ENCODE results near the gene PPP1R13L.
"Not testable (repeated sequence)": the region's sequence is repeated elsewhere in the genome, so short reads cannot be mapped to it uniquely, and the experiment has no call there.

Gene PPP1R13L, protein sequence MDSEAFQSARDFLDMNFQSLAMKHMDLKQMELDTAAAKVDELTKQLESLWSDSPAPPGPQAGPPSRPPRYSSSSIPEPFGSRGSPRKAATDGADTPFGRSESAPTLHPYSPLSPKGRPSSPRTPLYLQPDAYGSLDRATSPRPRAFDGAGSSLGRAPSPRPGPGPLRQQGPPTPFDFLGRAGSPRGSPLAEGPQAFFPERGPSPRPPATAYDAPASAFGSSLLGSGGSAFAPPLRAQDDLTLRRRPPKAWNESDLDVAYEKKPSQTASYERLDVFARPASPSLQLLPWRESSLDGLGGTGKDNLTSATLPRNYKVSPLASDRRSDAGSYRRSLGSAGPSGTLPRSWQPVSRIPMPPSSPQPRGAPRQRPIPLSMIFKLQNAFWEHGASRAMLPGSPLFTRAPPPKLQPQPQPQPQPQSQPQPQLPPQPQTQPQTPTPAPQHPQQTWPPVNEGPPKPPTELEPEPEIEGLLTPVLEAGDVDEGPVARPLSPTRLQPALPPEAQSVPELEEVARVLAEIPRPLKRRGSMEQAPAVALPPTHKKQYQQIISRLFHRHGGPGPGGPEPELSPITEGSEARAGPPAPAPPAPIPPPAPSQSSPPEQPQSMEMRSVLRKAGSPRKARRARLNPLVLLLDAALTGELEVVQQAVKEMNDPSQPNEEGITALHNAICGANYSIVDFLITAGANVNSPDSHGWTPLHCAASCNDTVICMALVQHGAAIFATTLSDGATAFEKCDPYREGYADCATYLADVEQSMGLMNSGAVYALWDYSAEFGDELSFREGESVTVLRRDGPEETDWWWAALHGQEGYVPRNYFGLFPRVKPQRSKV

DNA sequence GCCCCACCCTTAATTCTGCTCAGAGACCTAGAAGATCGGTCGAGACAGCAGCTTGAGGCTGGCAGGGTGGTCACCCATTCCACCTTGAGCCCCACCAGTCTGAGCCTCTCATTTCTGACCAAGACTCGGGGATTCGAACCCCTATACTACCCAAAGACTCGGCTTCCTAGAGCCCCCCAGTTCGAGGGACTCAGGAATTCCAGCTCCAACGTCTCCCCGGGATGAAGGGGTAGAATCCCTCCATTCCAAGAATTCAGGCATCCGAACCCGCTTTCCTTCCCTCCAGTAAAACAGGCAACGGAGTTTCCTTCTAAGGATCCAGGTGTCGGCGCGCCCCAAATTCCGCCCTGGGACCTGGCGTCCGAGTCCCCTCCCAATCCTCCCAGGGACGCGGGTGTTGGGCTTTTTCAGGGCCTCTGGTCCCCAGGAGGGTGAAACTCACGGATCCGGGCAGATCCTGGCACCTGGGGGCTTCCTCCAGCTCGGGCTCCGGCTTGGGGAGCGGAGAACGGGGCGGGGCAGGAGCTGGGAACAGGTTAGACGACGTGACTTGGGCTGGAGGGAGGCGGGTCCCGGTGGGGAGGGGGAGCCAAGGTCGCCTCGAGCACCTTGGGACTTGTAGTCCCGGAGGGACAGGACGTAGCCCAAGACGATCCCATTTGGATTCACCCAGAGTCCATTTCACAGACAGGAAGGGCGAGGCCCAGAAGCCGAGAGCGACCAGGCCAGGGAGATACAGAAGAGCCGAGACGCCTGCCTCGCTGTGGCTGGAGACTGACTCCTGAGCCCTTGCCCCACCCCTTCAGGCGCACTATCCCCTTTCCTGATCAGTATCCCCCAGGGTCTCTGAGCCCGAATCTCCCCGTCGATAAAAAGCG, at the start of gene PPP1R13L:
PPP1R13L (minus strand) TSS at position 513 of the 878 bp plus-strand sequence. CDS start 6,751 bp downstream, outside the sequence.
- peak; percentile 83 for DNase-seq

DNA sequence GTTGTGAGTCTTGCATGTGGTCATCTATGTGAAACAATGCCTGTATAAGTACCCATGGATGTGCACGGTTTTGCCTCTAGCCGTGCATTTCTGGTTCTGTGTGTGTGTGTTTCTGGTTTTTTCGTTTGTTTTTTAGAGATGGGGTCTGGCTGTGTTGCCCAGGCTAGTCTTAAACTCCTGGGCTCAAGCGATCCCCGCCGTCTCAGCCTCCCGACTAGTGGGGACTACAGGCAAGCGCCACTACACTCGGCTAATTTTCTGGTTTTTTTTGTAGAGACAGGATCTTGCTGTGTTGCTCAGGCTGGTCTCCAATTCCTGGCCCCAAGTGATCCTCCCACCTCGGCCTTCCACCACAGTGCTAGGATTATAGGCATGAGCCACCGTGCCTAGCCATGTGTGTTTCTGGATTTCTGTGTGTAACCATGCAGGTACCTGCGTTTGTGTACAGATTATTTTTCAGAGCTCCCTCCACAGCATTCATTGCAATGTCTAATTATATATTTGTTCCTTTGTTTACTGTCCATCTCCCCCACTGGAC, 47.0 kb upstream of the PPP1R13L start:
- no peak for DNase-seq

DNA sequence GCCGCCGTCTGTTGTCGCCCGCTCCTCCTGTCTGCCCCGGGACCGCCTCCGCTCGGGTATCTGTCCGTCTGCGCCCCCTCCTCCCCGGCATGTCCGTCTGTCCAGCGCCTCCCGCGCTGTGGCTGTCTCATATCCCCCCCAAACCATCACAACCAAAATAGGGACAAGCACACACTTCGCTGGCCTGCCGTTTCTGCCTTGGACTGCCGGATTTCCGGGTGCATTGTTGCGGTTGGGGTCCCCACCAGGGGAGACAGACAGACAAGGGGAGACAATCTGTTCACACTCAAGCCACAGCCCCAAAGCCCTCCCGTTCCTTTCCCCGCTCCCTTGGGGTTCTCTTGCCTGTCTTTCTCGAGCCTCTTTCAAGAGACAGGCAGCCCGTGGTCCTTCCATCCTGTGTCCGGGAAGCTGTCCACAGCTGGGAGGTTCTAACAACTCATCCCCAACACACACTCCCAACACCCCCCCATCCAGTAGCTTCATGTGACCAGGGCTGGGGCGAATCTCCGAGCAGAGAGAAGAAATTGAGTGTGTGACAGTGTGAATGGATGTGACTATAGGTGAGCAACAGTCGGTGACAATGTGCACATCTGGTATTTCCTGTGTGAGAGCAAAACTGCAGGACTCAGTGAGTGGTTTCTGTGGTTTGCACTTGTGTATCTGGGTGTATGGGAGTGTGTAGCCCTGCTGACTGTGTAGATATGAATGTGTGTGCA, 46.4 kb upstream of the PPP1R13L start:
- no peak for DNase-seq

DNA sequence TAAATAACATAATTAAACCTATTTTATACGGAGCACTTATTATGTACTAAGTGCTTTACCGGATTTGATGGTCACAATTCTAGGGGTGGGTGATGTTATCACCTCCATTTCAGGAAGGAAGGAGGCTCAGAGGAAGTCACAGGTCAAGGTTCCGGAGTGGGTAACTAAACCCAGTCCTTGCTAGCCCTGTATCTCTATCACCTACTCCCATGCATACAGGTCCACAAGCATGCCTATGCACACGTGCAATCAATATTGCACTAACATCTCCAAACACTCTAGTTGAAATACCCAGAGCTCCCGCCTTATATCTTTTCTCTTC, 45.1 kb upstream of the PPP1R13L start:
- no peak for DNase-seq

DNA sequence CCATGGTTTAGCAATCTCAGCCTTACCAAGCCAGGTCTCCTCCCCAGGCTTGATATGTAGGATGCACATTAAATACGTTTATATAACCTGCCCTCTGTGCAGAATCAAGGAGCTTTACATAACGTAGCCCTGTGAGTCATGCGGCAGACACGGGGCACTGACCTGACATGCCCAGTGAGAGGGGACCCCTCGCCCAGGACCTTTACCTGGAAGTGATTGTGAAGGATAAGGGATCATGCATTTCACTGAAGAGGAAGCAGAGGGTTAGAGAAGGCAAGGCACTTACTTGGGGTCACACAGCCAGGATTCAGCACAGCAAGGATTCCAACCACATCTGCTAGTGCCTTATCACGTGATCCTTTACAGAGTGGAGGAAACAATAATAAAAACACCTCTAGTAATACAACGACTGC, 44.0 kb upstream of the PPP1R13L start:
- no peak for DNase-seq

DNA sequence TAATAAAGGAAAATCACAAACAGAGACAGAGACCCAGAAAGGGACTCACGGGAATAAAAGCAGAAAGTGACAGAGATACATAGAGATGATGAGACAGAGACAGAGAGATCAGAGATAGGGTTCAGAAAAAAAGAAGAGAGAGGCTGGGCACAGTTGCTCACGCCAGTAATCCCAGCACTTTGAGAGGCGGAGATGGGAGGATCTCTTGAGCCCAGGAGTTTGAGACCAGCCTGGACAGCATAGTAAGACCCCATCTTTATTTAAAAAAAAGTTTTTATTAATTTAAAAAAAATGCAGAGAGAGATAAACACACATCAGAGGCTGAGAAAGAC, 43.5 kb upstream of the PPP1R13L start:
- no peak for DNase-seq

DNA sequence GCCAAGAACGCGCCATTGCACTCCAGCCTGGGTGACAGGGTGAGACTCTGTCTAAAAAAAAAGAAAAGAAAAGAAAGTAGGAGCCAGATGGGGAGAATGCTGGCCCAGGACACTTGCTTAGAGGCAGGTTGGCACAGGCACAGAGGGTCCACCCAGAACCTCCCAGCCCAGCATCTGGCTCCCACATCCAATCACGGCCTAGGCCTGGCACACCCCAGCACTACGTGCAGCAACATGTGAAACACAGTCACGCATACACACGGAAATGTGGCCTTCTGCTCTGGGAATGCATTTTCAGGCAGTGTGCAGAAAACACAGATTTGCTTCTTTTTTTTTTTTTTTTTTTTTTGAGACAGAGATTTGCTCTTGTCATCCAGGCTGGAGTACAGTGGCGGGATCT, 42.1 kb upstream of the PPP1R13L start:
- DNase-seq: no peak

DNA sequence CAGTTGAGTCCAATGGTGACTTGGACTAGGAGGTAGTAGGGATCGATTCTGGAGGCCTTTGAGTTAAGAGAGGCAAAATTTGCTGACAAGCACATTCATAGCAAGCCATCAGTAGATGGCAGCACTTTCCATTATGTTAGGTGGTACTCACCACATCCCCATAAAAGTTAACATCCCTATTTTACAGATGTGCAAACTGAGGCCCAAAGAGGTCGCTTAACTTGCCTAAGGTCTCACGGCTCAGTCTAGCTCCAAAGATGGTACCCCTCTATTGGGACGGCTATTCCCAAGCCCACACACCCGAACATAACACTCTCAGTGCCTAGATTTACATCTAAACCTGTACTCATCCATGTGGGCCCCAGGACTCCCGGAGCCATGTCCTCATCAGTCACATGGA, 41.4 kb upstream of the PPP1R13L start:
- no peak for DNase-seq

DNA sequence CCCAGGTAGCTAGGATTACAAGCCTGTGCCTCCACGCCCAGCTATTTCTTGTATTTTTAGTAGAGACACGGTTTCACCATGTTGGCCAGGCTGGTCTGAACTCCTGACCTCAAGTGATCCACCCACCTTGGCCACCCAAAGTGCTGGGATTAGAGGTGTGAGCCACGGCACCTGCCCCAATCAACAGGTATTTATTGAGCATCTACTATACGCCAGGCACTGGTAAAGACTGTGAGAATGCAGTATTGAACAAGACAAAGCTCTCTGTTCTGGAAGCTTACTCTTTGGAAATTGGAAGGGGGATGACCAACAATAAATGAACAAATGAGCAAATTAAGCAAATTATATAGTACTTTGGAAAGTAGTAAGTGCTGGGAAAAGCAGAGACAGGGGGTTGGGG, 40.3 kb upstream of the PPP1R13L start:
- no peak for DNase-seq

DNA sequence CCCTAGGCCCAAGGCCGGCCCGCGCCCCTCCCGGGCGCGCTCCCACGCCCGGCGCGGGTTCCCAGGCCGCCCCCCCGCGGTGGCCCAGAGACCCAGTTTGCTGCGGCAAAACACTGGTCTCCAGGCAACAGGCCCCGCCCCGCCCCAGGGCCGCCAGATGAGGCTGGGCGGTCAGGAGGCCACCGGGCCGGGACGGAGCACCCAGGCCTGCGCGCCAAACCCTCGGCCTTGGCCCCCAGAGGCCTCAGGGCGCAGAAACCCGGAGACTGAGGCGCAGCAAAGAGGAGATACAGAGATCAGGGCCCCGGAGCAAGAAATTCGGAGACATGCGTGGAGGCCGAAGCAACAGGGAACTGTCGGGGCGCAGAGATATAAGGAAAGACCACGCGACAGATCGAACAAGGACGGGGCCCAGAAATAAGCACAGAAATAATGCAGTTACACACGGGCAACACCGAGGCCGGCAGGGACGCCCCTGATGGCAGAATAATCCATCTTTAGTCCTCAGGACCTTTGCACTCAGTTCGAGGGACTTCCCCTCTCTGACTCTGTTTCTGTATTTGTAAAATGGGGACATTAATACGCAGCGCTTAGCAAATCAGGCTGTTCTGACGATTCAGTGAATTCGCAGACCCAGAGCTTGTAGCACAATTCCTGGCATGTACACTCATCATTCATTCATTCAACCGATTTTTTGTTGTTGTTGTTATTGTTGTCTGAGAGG, 39.6 kb upstream of the PPP1R13L start:
- peak; percentile 74 for DNase-seq

DNA sequence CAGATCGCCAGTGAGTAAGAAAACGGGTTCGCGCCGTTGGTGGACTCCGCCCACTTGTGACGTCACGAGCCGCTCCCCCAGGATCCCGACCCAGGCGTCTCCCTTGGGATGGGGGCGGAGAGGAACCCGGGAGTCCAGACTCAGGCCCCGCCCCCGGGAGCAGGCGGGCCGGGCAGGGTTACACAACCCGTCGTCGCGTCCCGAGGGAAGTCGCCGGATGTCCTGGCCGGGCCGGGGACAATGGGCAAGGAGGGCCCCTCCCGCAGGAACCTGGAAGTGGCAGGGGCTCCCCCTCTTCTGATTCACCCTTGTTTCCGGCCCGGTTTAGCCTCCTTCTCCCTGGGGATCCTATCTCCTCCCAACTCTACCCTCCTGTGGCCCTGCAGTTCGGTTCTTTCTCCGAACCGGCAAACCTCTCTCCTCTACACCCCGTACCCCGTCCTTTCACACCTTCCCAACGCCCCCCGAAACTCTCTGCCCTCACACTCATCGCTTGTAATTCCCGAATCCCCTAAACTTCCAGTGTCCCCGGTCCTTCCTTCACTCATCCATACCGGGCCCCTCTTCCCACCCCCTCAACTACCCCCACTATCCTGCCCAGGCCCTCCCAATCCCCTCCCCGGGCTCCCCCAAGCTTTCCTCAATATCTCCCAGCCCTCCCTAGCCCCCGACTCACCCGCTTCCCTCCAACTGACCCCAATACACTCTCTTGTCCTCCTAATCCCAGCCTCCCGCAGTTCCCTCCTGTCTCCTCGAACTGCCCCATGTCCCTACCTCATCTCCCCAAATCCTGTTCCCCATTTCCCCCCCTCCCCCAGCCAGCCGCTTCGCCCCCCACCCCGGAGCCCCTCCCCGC, 38.8 kb upstream of the PPP1R13L start:
- DNase-seq: peak; percentile 82

DNA sequence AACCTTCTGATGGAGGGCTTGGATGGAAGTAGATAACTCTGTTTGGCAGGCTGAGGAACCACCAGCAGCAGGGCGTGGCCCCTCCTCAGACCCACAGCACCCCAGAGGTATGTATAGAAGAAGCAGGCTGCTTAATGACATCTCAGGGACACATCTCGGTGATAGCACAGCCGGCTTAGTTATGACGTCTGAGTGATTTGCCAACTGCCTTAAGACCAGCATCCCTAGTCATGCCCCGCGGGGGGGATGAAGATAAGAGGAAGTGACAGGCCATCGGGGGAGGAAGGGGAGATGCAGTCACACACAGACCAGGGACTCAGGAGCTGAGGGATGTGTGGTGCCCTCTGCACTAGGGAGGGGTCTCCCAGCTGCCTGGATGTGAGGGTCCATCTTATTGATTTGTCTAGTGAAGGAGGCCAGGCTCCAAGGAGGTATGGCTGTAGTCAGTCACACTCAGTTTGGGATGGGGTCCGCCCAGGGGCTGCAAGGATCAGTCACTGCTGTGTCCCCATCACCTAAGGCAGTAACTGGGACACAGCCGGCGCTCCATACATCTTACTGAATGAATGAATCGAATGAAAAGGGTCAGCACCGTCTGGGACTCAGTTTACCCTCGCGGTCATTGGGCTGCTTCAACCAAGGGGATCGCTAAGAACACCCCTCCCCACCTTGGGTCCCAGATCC, 38.1 kb upstream of the PPP1R13L start:
- no peak for DNase-seq

DNA sequence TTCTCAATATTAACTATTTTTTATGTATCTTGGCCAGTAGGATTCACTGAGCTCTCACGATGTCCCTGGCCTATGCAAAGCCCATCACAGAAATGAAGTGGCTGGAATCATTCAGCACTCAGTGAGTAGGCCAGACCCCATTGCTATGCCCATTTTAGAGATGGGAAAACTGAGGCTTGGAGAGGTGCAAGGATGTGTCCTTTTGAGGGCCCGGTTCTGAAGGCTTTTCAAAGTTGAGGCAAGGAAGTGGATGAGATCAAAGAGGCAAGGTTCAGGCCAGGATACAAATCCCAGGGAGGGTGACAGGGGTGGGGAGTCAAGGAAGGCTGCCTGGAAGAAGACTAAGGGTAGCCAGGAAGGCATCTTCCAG, 37.5 kb upstream of the PPP1R13L start:
- no peak for DNase-seq

DNA sequence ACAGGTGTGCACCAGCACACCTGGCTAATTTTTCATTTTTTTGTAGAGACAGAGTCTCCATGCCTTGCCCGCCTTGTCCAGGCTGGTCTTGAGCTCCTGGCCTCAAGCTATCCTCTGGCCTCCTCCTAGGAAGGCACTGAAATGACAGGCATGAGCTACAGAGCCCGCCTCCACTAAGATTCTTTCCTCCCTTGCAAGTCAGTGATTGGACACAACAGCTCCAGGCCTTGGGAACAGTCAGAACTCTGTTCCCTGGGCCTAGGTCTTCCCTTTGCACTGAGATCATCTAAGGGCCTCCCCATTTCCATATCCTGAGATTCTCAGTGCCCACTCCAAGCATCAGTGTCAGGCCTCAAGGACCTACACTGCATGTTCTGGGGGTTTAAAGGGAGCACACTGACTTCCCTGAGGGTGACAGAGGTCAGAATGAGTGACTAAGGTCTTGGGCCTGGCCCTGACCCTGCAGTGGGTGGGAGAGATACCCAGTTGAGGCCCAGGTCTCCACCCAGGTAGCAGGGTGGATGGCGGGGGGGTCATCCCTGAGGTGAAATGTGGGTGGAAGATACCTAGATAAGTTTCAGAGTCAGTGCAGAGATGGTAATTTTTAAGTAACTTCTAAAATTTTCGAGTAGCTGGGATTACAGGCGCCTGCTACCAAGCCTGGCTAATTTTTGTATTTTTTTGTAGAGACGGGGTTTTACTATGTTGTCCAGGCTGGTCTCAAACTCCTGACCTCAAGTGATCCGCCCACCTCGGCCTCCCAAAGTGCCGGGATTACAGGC, 36.2 kb upstream of the PPP1R13L start:
- no peak for DNase-seq

DNA sequence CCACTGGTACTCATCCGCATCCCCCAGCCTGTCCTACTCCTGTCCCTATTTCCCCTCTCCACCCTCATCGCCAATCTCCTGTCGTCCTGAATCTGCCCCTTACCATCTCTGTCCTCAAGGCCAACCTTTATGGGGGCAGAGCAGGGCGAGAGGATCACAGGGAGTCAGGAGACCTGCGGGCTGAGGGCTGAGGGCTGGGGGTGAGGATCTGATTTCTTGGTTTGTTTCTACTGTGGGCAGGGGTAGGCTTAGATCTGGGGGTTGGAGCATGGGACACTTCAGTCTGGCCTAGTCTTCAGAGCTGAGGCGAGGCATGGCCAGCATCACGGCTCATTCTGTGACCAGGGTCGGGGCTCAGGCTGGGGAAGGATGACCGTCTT, 35.4 kb upstream of the PPP1R13L start:
- DNase-seq: no peak

DNA sequence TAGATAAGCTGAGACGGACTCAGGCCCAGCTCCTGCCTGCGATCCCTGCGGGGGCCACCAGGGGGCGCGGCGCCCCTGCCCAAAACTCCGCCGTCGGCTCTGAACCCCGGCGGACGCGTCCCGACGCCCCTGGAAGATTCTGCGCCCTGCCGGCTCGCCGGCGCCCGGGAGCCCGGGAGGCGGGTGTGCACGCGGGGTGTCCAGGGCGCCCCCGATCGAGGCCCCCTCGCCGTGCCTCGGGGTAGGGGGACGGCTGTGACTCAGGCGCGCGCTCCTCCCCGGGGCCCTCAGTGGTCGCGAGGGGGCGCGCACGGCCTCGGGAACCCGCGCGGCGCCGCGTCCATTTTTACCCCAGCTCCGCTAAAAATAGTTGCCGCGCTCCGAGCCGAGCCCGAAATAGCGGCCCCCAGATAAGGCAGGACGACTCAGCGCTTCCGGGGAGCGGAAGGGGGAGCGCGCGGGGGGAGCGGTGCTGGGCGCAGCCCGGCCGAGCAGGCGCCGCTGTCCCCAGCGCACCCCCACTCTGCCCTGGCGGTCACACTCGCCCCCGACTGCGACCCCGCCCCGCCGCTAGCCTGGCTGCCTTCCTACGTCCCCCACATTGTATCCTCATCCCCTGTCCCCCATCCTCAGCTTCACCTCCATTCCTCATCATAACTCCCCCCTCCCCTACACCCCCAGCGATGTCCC, 34.8 kb upstream of the PPP1R13L start:
- DNase-seq: peak; percentile 58

DNA sequence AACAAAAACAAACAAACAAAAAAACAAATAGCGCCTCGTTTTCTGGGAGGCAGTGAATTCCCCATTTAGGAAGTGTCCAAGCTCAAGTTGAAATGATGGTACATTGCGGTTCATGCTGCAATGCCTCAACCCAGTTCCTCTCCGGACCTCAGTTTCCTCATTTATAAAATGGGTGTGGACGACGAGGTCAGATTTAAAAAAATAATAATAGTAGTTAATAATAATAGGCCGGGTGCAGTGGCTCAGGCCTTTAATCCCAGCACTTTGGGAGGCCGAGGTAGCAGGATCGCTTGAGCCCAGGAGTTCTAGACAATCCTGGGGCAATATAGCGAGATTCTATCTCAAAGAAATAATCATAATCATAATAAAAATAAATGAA, 34.3 kb upstream of the PPP1R13L start:
- DNase-seq: no peak

DNA sequence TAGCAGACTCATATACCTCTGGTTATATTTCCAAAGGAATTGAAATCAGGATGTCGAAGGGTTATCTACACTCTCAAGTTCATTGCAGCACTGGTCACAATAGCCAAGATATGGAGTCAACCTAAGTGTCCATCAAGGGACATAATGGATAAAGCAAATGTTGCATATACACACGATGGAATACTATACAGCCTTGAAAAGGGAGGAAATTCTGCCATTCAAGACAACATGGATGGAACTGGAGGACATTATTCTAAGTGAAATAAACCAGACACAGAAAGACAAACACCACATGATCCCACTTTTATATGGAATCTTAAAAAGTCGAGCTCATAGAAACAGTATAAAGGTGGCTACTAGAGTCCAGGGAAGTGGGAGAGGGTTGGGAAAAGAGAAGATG, 32.5 kb upstream of the PPP1R13L start:
- no peak for DNase-seq

DNA sequence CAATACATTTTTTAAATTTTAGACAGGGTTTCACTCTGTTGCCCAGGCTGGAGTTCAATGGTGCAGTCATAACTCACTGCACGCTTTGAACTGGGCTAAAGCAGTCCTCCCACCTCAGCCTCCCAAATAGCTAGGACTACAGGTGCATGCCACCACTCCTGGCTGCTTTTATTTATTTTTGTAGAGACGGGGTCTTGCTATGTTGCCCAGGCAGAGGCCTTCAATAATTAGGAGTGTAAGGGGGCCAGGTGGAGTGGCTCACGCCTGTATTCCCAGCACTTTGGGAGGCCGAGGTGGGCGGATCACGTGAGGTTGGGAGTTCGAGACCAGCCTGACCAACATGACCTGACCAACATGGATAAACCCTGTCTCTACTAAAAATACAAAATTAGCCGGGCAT, 27.7 kb upstream of the PPP1R13L start:
- not testable (repeated sequence) for DNase-seq
